GM10248 (cell line): ENCODE measurements around the gene AP2S1.

Experiments used
- CTCF ChIA-PET: fragments of 300-600 bp; sonication (Branson Sonifier 250); formaldehyde crosslinking; extraction: SDS; loops from one replicate; lab custom pipeline; 2021; ENCODE audit warnings: antibody characterized with exemption; lab: Yijun Ruan, JAX
- POLR2A ChIA-PET: fragments of 350-650 bp; sonication (Branson Sonifier 250); formaldehyde crosslinking; extraction: SDS; loops from one replicate; lab custom pipeline; 2020; ENCODE audit warnings: antibody characterized with exemption; lab: Yijun Ruan, JAX
- DNase-seq: peaks from one replicate; pipeline ENCODE4 v3.0.0; 2012; ENCODE audit errors: extremely low spot score
- CTCF ChIP-seq: IDR thresholded peaks from 2 replicates; pipeline ENCODE4 v1.5.1; 2012; ENCODE audit warnings: mild to moderate bottlenecking, low read depth; ENCODE audit errors: extremely low read depth, missing control alignments, control extremely low read depth

AP2S1 gene

GRCh38 chr19:46850228-46851203 is at the start of gene AP2S1:
Gene AP2S1, minus strand, starts transcription at chr19:46850846. Its CDS starts 80 bp downstream, at chr19:46850766.
- DNase-seq: peak; percentile 96
- CTCF ChIA-PET: interaction anchor here (1.0 to 3.9 kb wide), 3 partner anchors 10 to 32 kb away, joined by 3 to 16 read pairs (median 3); no protein-coding TSS in a partner anchor
- POLR2A ChIA-PET: interaction anchor here (0.6 to 0.7 kb wide), 2 partner anchors 10 to 456 kb away, joined by 5 to 8 read pairs; no protein-coding TSS in a partner anchor
- no peak for TF ChIP-seq CTCF

- CTCF ChIA-PET: interaction anchor here (0.8 to 1.6 kb wide), 2 partner anchors 10 to 28 kb away, joined by 3 to 4 read pairs; no protein-coding TSS in a partner anchor
- DNase-seq: no peak
- TF ChIP-seq CTCF: no peak
- POLR2A ChIA-PET: no interaction called here
These were observed 49.7 kb upstream of the AP2S1 start for GRCh38 chr19:46900341-46900740.

GRCh38 chr19:46898731-46899130 is 48.1 kb upstream of the AP2S1 start:
- POLR2A ChIA-PET: no interaction called here
- TF ChIP-seq CTCF: no peak
- no peak for DNase-seq

GRCh38 chr19:46896076-46896794 is 45.6 kb upstream of the AP2S1 start:
- DNase-seq: no peak
- POLR2A ChIA-PET: interaction anchor here (0.6 kb wide), 1 partner anchor 1033 kb away, joined by 3 read pairs; no protein-coding TSS in a partner anchor
- CTCF ChIA-PET: interaction anchor here (0.8 to 2.4 kb wide), 6 partner anchors 8 to 541 kb away, joined by 3 to 6 read pairs (median 4); no protein-coding TSS in a partner anchor
- TF ChIP-seq CTCF: no peak

More at GRCh38 chr19:46898731-46899130, 48.1 kb upstream of the AP2S1 start:
- CTCF ChIA-PET: interaction anchor here (1.6 kb wide), 1 partner anchor 12 kb away, joined by 3 read pairs; no protein-coding TSS in a partner anchor

GRCh38 chr19:46892252-46893179 is 41.9 kb upstream of the AP2S1 start:
- ChIA-PET POLR2A (interaction anchor here (0.7 kb wide), 1 partner anchor 401 kb away, joined by 4 read pairs; no protein-coding TSS in a partner anchor), CTCF (interaction anchor here (1.8 kb wide), 1 partner anchor 33 kb away, joined by 5 read pairs; no protein-coding TSS in a partner anchor)
- DNase-seq: peak; percentile 35
- TF ChIP-seq CTCF: no peak
